Activated T-helper 9 cell treated with anti-CD3 and anti-CD28 coated beads, Interleukin-2, amount 50 U/mL, for 16 hours (primary cell): Measurements from ENCODE around the gene FAM9C.

Experiments used
- DNase-seq: peaks from one replicate; pipeline ENCODE4 v3.0.0-alpha.2; 2020; ENCODE audit warnings: low read depth

Gene FAM9C

DNA sequence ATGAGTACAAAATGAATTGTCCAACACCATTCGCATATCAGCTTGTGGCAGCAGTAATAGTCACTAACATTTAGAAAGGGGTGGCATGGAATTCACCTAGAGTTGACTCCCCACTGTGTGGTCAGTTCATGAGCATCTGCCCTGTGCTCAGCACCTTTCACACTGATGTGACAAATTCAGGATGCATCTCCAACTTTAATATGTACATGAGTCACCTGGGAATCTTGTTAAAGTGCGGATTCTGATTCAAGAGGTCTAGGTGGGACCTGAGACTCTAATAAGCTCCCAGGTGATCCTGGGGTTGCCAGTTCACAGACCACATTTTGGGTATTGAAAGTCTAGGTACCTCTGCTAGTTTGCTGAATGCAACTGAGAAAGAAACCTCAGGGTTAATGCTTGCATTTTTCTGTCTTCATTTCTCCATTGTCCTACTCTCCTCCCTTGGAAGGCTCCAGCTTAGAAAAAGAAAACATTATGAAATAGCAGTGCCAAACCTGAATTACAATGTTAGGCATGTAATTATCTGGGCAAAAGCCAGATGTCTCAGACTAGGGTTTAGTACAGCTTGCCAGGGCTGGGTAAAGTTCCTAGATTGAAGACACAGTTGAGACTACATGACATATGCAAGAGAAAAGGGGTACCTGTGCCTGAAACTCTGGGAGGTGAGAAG is 36.8 kb downstream of the FAM9C start:
- no peak for DNase-seq

DNA sequence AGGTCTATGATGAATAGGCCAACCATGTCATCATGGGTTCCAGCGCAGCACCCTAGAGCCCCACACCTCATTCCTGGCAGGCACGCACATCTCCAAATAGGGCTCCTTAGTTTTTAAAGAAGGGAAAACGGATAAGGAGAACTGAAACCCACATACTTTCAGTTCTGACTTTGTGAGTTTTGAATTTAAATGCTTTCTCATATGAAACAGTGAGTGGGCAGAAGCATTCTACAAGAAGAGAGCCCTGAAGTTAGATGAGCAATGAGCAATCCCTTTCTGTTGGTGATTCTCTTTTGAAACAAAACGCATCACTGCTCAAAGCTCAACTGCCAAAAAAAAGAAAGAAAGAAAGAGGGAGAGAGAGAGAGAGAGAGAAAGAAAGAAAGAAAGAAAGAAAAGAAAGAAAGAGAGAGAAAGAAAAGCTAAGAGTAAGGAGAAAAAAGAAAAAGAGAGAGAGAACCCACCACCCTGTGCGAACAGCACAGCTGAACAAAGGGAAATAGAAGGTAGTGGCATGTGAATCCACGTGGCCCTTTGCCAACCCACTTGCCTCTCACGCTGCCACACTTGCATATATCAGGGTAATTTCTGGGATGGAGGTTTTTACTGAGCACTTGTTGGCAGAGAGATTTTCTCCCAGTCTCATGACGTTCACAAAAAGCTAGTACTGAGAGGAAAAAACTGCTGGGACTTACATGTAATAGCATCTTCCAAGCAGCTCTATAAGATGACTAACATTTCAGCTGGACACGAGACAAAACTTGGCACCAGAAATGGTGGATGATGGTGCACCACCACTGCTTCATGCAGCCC is 38.6 kb downstream of the FAM9C start:
- no peak for DNase-seq

DNA sequence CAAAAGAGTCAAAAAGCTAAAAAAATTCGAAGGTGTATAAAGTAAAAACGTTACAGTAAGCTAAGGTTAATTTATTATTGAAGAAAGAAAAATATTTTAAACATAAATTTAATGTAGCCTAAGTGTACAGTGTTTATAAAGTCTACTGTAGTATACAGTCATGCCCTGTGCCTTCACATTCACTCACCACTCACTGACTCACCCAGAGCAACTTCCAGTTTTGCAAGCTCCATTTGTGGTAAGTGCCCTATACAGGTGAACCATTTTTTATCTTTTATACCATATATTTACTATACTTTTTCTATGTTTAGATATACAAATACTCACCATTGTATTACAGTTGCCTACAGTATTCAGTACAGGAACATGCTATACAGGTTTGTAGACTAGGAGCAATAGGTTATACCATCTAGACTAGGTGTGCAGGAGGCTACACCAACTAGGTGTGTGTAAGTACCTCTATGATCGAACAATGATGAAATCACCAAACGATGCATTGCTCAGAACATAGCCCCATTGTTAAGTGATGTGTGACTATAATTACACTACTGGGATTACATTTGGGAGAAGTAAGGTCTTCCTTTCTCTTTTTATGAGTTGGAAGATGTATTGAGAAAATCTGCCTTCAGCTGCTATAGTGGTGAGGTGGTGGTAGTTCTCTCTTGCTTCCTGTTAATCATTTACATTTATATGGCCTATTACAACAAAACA is 42.3 kb downstream of the FAM9C start:
- no peak for DNase-seq

DNA sequence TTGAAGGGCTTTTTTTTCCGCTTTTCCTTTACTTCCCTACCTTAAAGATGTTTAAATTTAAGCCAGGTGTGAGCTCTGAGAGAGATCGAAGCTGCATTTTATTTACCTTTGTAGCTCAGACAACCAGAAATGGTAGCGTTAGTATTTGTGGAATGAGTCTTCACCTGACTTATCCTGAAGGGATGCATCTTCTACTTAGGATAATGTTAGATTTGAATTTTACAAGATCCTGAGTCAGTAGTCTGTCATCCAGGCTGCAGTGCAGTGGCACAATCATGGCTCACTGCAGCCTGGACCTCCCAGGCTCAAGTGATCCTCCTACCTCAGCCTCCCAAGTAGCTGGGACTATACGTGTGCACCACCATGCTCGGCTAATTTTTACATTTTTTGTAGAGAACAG is 43.3 kb downstream of the FAM9C start:
- DNase-seq: no peak

DNA sequence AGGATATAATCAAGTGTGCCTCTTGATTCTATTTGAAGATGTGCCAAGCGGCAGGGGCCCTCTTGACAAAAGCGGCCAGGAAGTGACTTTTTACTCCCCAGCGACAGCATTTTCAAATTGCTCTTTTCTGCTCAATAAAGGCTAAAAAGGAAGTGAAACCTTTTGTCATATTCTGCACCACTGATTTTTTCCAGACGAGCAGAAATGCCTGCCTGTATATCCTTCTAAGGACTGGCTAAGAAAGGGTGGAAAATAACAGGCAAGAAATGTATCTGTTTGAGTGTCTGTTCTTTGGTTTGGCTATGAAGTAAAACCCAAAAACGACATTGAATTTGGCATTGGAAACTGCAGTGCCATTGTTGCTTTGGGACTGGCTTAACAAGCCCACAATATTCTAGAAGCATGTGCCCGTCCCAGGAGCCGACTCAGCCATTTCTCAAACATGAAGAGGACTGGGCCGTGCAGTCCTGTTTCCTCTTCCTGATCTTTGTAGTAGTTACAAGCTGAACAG is 44.1 kb downstream of the FAM9C start:
- DNase-seq: no peak

DNA sequence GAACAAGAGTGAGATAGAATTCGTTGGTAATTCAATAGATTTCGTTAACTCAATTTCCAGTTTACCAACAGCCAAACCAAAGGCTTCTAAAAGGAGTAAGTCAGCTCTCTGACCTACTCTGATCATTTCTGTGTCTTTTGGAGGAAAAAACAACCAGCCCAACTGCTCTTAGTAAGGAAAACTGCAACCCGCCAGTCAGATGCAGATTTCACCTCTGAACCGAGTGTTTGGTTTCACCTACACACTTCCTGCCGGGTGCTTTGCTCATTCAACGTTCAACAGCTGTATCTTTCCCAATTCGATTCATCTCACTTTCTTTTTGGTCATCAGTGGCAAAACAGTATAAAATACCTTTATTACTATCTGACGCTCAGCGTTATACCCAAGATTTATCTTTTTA is 45.0 kb downstream of the FAM9C start:
- peak; percentile 45 for DNase-seq

DNA sequence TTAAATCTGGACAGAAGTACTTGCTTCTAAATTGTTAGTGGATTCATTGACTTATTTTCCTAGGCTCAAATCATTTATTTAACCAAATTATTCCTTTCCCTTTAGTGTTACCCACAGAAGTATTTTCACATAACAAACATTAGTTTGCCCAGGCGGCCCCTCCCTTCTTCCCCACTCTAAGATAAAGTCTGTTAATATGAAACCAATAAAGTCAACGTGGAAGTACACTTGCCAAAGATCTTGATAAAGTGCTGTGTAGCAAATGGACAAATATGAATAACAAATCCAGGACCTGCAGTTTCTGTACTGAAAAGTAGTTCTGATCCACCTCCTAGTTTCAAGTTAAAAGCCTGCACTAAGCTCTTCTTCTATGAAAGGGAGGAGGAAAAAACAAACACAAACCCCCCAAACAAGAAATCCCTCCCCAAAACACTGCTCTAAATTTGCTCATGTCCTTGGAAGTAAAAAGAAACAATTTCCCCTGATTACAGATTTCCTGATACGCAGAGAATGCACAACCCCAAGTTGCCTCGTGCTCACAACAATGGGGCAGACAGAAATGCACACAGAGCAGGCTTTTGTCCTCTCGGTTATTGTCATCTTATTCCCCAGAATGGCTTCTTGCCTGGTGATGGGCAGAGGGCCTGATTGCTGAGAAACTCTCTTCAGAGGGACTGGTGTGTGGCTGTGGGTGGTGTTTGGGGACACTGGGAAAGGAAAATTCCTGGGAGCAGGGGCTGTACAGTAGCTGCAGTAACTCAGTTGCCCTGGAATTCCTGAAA is 46.3 kb downstream of the FAM9C start:
- no peak for DNase-seq

DNA sequence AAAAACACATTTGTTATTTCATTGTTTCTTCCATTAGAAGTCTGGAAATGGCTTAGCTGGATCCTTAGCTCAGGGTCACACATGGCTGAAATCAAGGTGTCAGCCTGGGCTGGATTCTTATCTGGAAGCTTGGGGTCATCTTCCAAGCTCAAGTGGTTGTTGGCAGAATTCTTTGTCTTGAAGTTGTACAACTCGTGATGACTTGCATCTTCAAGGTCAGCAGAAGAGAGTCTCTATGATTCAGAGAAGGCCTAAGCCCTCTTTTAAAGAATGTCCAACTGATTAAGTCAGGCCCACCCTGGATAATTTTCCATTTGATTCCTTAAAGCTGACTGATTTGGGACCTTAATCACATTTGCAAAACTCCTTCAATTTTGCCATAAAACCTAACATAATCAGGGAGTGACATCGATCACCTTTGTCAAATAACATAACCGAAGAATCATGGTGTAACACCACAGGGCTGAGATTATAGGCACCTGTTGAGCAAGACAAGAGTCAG is 47.4 kb downstream of the FAM9C start:
- DNase-seq: no peak

DNA sequence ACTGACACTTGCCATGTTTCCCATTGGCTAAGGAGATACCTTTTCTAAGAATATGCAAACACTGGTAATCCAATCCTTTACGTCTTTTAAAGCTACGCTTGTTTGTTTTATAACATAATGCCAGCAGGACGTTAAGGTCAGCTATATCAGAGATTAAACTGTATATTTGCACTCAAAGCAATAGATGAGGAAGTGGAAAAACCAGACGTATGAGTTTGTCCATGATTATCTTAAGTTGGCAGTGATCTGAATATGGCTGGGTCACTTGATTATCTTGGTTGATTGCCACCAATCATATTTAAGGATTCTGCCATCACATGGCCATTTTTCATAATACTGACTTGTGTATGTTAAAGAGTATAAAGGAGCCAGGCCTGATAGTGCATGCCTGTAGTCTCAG is 50.1 kb downstream of the FAM9C start:
- no peak for DNase-seq

DNA sequence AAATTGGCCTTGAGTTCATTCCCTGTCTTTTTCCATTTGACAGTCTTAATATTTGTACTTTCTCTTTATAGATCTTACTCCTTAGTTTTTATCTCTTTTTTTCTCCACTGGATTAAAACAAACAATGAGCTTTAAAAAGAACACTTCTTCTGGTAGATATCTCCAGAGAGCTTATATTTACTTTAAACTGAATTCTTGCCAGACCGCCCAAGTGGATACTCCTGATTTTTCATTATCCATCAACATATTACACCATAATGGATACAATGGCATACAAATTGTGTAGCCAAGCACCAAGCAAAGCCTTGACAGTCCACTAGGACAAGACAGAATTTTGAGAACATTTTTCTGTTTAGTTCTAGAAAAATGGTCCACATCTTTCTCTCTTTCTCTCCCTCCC is 50.6 kb downstream of the FAM9C start:
- no peak for DNase-seq

DNA sequence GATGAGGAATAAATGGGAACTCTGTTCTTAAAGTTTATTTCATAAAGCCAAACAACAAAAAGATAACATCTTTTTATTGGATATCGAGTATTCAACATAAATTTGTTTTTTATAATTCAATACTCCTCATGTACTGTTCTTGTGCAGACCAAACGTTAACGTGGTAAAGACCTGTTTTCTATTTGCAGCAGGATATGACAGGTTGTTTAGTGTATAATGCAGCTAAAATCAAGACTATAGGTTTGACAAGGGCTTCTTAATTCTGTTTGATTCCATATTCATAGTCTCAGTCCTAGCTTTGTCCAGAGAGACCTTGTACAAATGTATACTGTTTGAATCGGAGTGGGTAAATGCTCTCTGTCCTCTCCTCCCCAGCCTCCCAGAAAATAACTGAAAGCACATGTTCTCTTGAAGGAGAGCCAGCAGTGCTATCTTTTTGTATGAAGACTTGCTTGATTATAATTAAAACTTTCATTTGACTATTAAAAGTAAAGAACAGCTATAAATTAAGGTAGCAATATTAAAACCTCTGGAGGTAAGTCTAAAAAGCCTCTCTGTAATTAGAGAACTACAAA is 51.8 kb downstream of the FAM9C start:
- no peak for DNase-seq

DNA sequence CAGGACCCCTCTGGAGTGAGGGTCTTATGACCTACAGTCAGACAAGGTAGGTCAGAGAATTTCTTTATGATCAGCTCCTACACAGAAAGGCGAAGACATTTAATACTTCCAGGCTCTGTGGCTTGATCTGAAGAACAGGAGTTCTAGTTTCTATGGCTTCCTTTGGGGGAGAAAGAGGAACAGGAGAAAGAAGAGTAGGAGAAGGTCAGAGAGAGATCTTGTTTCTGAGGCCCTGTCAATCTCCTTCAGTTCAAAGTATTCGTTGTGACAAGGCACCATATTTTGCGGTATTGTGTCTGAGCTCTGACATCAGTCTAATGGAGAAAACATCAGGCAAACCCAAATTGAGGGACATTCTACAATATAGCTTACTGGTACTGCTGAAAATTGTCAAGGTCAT is 52.8 kb downstream of the FAM9C start:
- DNase-seq: no peak

DNA sequence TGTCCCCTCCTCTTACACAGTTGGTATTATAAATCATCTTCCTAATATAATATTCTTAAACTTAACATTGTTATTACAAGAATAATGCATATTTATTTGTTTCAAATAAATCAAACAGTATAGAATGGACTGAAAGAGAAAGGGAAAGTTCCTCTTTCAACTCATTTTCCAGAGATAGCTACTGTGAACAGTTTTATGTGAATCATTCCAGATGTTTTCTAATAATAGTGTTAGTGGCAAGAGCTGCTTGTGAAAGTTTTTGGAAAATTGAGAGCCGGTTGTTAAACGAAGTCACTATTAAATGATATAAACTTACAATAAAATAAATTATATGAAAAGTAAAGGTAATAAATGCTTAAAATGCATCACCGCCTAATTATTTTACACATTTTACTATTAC is 55.0 kb downstream of the FAM9C start:
- no peak for DNase-seq

DNA sequence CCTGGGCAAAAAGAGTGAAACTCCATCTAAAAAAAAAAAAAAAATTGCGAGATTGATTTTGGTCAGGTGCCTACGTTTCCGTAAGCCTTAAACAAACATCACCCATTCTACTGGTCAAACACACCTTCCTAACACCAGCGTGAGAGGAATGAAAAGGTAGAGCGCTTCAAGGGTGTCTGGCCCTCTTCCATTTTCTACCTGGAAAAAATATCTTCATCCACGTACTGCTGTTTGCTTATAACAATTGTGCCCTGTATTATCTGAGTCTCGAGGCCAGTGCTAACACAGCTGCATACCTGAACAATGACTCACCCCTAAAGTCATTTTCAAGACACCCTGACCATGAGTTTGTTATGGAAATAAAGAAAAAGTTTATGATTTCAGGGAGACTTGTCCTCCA is 55.6 kb downstream of the FAM9C start:
- DNase-seq: no peak

DNA sequence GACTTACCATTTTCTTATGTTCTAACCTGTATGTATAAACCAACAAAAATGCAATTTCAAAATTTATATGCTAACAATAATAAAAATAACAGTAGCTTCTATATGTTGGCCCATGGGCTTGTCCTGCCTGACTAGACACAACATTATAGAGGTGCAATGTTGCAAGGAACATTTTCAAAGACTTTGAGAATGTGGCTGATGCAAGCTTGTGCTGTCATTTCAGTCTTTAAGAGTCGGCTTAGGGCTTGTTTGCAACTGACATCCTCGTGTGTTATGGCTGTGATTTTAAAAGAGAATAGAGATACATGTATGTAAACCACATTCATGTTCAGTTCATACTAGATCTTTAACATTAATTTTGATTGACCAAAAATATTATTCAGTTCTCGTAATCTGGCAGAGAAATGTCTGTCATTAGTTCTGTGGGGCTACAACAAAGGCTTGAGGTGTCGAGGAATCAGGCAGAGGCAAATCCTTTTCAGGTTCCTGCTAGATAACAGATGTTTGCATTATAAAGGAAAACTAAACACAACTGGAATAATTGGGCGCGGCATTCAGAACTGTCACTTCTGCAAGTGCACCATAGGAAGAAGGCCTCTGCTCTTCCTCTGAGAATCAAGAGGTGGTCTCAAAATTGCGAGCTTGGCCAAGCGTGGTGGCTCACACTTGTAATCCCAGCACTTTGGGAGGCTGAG is 56.4 kb downstream of the FAM9C start:
- no peak for DNase-seq

DNA sequence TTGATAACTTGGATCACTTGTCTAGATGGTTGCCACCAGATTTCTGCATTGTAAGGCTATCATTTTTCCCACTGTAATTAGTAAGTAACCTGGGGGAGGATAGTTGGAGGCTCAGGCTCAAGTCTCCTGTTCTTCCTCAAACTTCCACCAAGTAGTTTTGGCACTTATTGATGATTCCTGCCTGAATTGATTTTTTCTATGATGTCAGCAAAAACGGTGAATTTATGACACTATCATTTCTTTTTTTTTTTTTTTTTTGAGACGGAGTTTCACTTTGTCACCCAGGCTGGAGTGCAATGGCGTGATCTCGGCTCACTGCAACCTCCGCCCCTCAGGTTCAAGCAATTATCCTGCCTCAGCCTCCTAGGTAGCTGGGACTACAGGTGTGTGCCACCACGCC is 57.1 kb downstream of the FAM9C start:
- no peak for DNase-seq

DNA sequence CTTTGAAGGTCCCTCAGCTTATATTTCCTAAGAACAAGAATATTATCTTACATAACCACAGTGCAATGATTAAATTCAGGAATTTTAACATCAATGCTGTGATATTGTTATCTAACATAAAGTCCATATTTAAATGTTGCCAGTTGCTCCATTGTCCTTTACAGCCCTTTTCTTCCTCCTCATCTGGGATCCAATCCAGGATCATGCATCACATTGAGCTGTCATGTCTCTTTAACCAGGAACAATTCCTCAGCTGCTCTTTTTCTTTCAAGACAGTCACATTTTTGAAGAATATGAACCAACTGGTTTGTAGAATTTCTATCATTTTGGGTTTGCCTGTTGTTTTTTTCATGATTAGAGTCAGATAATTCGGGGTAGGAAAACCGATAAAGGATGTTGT is 57.5 kb downstream of the FAM9C start:
- DNase-seq: no peak

DNA sequence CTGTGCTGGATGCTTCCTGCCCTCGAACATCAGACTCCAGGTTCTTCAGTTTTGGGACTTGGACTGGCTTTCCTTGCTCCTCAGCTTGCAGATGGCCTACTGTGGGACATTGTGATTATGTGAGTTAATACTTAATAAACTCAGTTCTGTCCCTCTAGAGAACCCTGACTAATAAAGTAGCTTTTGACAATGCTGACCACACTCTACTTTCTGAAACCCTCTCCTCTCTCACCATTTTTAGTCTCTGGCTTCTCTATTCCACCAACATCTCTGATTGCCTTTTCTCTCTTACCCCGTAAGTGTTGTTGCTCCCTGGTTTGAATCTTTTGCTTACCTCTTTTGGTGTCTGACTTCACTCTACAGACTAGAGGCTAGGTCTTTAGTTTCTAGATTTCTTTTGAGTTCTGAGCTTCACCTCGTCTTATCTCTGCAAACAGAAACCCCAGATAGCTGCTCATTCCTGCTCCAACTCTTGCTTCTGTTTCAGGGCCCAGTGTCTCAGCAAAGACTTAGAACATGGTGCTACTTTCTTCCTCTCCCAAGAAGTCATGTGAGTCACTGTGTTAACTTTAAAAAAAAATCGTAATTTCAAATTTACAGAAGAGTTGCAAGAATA is 58.1 kb downstream of the FAM9C start:
- no peak for DNase-seq
